GM12891 (cell line): ENCODE measurements around the gene BOK.

Source experiments
- DNase-seq: peaks from one replicate; pipeline ENCODE4 v3.0.0; 2011; ENCODE audit warnings: low spot score; ENCODE audit not compliant: insufficient read length
- FAIRE-seq: peaks from 2 replicates; lab custom pipeline; 2011; peaks lifted over from hg19 to GRCh38; lab: Jason Lieb, UNC
- PAX5 ChIP-seq: IDR thresholded peaks from 2 replicates; pipeline ENCODE4 v1.6.1; 2011; ENCODE audit warnings: low read length, moderate library complexity, mild to moderate bottlenecking; ENCODE audit not compliant: insufficient read depth, severe bottlenecking
- POLR2A ChIP-seq: IDR thresholded peaks from 2 replicates; pipeline ENCODE4 v1.6.1; 2011; ENCODE audit warnings: low read depth, low read length, control low read depth
- POLR2AphosphoS5 ChIP-seq: IDR thresholded peaks from 2 replicates; pipeline ENCODE4 v1.6.1; 2011; ENCODE audit warnings: low read depth, low read length, control low read depth
- POU2F2 ChIP-seq: IDR thresholded peaks from 2 replicates; pipeline ENCODE4 v1.6.1; 2011; ENCODE audit warnings: low read depth, mild to moderate bottlenecking, control low read depth, low read length, moderate library complexity
- SPI1 ChIP-seq: IDR thresholded peaks from 2 replicates; pipeline ENCODE4 v1.6.1; 2011; ENCODE audit warnings: low read depth, low read length, control low read depth
- TAF1 ChIP-seq: IDR thresholded peaks from 2 replicates; pipeline ENCODE4 v1.6.1; 2011; ENCODE audit warnings: low read depth, low read length, control low read depth

BOK gene

GRCh38 chr2:241540401-241540770, 18.2 kb upstream of the BOK start:
- DNase-seq (no peak), FAIRE-seq (no peak)

GRCh38 chr2:241540771-241541561, 17.6 kb upstream of the BOK start:
- peak; percentile 41 for FAIRE-seq
- TF ChIP-seq POU2F2 (no peak), SPI1 (no peak), POLR2AphosphoS5 (no peak)
- peak; percentile 84 for DNase-seq

More at GRCh38 chr2:241540401-241540770, 18.2 kb upstream of the BOK start:
- TF ChIP-seq POLR2AphosphoS5 (no peak), TAF1 (no peak), SPI1 (no peak), PAX5 (no peak), POLR2A (no peak), POU2F2 (no peak)

- FAIRE-seq, result no peak
- TF ChIP-seq TAF1 (no peak), POLR2AphosphoS5 (no peak), POU2F2 (no peak), POLR2A (no peak), SPI1 (no peak), PAX5 (no peak)
- no peak for DNase-seq
These were observed 16.8 kb upstream of the BOK start for GRCh38 chr2:241541564-241542277.

GRCh38 chr2:241542278-241542605, 16.3 kb upstream of the BOK start:
- FAIRE-seq, result no peak
- TF ChIP-seq POU2F2 (no peak), POLR2AphosphoS5 (no peak), SPI1 (no peak), TAF1 (no peak), PAX5 (no peak), POLR2A (no peak)
- no peak for DNase-seq

GRCh38 chr2:241545106-241545505, 13.4 kb upstream of the BOK start:
- no peak for TF ChIP-seq POU2F2
- no peak for TF ChIP-seq SPI1
- TF ChIP-seq POLR2AphosphoS5, result no peak
- no peak for TF ChIP-seq TAF1
- no peak for TF ChIP-seq PAX5
- TF ChIP-seq POLR2A, result no peak
- FAIRE-seq (no peak), DNase-seq (no peak)

- FAIRE-seq (peak; percentile 88), DNase-seq (no peak)
- TF ChIP-seq TAF1 (no peak), POU2F2 (no peak), SPI1 (no peak), PAX5 (no peak), POLR2AphosphoS5 (no peak), POLR2A (no peak)
These were observed 12.7 kb upstream of the BOK start for GRCh38 chr2:241545523-241546473.

- TF ChIP-seq POLR2A, result no peak
- TF ChIP-seq PAX5, result no peak
- TF ChIP-seq SPI1, result no peak
- TF ChIP-seq TAF1, result no peak
- TF ChIP-seq POLR2AphosphoS5, result no peak
- no peak for TF ChIP-seq POU2F2
- no peak for FAIRE-seq
- DNase-seq, result no peak
These were observed 11.6 kb upstream of the BOK start for GRCh38 chr2:241546771-241547498.

- no peak for FAIRE-seq
- TF ChIP-seq POLR2A, result no peak
- TF ChIP-seq PAX5, result no peak
- no peak for TF ChIP-seq SPI1
- TF ChIP-seq POU2F2, result no peak
- no peak for TF ChIP-seq TAF1
- DNase-seq, result no peak
These were observed 10.6 kb upstream of the BOK start for GRCh38 chr2:241547781-241548450.
